Gastrocnemius medialis (tissue), 4 donors: ENCODE measurements around the gene CNNM2.

ENCODE experiments used
- CTCF ChIP-seq, 5 experiments: fragments of 450-650 bp in 3 of 5; fragments of 200-600 bp in 2 of 5; sonication (generic) in 2 of 5; IDR thresholded peaks in 4 of 5; conservative IDR thresholded peaks in 1 of 5; 1 replicate in 4 of 5; 2 replicates in 1 of 5; pipeline ENCODE4 v1.5.1; 2016 to 2019; ENCODE audit warnings: antibody characterized with exemption in 5 of 5, mild to moderate bottlenecking in 3 of 5, moderate library complexity in 3 of 5
- POLR2A ChIP-seq, 2 donors: fragments of 450-650 bp; IDR thresholded peaks; one replicate each; pipeline ENCODE4 v1.6.1; 2017; ENCODE audit warnings: antibody characterized with exemption in 2 of 2, mild to moderate bottlenecking in 2 of 2, moderate library complexity in 2 of 2

GRCh38 chr10:103098240-103098639, 180.1 kb downstream of the CNNM2 start:
- no peak for TF ChIP-seq POLR2A (IDR thresholded peaks at IDR 0.05)
- TF ChIP-seq CTCF (IDR thresholded peaks at IDR 0.05 in 4 of 5, conservative IDR thresholded peaks at IDR 0.05 in 1 of 5) = no peak
